Activated B cell treated with CpG ODN at 0.5 μM for 24 hours (primary cell): ENCODE results near the gene RNH1. TPM values are rescaled to one million over a fixed set of nuclear protein-coding genes. Genes with fewer than 3 reads are reported as not detected.

Source experiments
- ATAC-seq: fragments of 200-7000 bp; cut with Tn5 transposase; one replicate; pipeline ENCODE4 v1.10.0; 2021; ENCODE audit warnings: low read depth, mild to moderate bottlenecking, moderate library complexity
- CTCF ChIA-PET: fragments of 350-600 bp; sonication (Branson Sonifier 250); formaldehyde crosslinking; loops from one replicate; lab custom pipeline; 2021; ENCODE audit warnings: antibody characterized with exemption; lab: Charles Lee
- POLR2A ChIA-PET: fragments of 350-600 bp; sonication (Branson Sonifier 250); formaldehyde crosslinking; loops from one replicate; lab custom pipeline; 2021; ENCODE audit warnings: antibody characterized with exemption; lab: Charles Lee
- DNase-seq: peaks from one replicate; pipeline ENCODE4 v3.0.0; 2022
- H3K27ac Mint-ChIP-seq: one replicate; pipeline ENCODE4 v1.8.0; 2020; ENCODE audit warnings: mixed read lengths
- H3K27me3 Mint-ChIP-seq: one replicate; pipeline ENCODE4 v1.8.0; 2021; ENCODE audit warnings: mixed read lengths
- H3K36me3 Mint-ChIP-seq: one replicate; pipeline ENCODE4 v1.8.0; 2021; ENCODE audit warnings: low read depth, mixed read lengths
- H3K4me1 Mint-ChIP-seq: one replicate; pipeline ENCODE4 v1.8.0; 2021; ENCODE audit warnings: mixed read lengths
- H3K4me3 Mint-ChIP-seq: one replicate; pipeline ENCODE4 v1.8.0; 2020; ENCODE audit warnings: mild to moderate bottlenecking, mixed read lengths
- H3K9me3 Mint-ChIP-seq: one replicate; pipeline ENCODE4 v1.8.0; 2020; ENCODE audit warnings: mixed read lengths
- CTCF ChIP-seq: fragments of 200-600 bp; IDR thresholded peaks from one replicate; pipeline ENCODE4 v1.8.0; 2022; ENCODE audit warnings: antibody characterized with exemption, mild to moderate bottlenecking
- intact Hi-C: fragments of 100-400 bp; cut with micrococcal nuclease; formaldehyde crosslinking; loops from one replicate; pipeline ENCODE4 v1.15.1; 2024
- total RNA-seq: library from RNA; stranded (reverse); gene quantifications from 2 replicates; pipeline ENCODE4 v1.2.3, GENCODE V29; 2022

The RNH1 gene
- total RNA-seq, 1 donor from 2014 or later = 101 TPM

DNA sequence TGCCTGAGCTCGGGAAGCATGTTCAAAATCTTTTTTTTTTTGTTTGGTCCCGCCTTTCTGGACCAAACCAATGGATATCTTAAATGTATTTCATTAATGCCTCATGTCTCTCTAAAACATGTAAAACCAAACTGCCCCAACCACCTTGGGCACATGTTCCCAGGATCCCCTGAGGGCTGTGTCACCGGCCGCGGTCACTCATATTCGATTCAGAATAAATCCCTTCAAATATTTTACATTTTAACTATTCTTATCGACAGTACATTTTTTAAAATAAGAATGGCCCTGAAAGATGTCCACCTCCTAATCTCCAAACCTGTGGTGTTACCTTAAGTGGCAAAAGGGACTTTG, 2.1 kb downstream of the RNH1 start:
- peak overlapping the region; percentile 68 for H3K4me3 Mint-ChIP-seq
- peaks cover 25% of the 10 kb centered on the region for H3K36me3 Mint-ChIP-seq
- ChIA-PET CTCF (no interaction called here), POLR2A (interaction anchor here (0.6 to 1.0 kb wide), 5 partner anchors 22 to 296 kb away, joined by 3 to 4 read pairs (median 3); partner anchors contain the start of gene PHRF1)
- intact Hi-C loops = no loop called here
- H3K4me1 Mint-ChIP-seq = peaks cover 48% of the 10 kb centered on the region
- ATAC-seq (no peak), DNase-seq (no peak)
- no peak overlapping the region for H3K27ac Mint-ChIP-seq
- no peak for TF ChIP-seq CTCF
- H3K27me3 Mint-ChIP-seq = no peaks in the 10 kb centered on the region
- H3K9me3 Mint-ChIP-seq = no peaks in the 10 kb centered on the region

GRCh38 chr11:504053-504993, 2.7 kb downstream of the RNH1 start:
- POLR2A ChIA-PET = interaction anchor here (0.6 to 1.0 kb wide), 5 partner anchors 23 to 296 kb away, joined by 3 to 8 read pairs (median 3); partner anchors contain the start of genes PHRF1 and SIGIRR
- peak; percentile 27 for DNase-seq
- no peaks in the 10 kb centered on the region for H3K9me3 Mint-ChIP-seq

DNA sequence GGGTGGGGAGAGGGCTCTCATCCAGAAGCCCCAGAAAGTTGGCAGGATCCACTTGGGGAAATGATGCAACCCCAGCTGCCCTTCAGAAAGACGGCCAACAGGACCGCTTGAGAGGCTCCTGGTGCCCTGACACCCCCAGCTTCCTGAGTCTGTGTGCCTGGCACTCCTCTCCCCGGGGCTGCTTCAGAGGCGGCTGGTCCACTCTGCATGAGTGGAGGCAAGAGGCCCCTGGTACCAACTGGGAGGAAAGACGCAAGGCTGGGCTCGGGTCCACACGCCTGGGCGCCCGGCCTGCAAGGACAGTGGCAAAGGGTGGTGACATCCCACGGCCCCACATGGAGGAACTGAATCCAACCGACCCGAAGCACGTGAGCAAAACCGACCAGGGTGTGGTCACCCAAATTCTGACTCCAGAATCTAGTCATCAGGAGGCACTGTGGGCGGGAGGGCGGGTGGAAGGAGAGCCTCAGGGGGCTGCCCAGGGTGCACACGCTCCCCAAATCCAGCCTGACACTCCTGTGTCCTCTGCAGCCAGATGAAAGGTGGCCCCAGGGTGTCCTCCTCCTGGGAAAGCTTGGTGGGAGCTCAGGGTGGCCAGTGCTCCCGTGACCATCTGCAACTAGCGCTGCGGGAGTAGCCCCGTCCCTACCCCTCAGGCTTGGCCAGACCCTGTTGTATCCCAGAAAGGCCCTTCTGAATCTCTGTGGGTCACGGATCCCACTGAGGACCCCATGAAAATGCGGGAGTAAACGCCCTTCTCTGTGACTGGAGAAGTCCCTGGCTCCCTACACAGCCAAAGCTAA, 3.7 kb downstream of the RNH1 start:
- DNase-seq (no peak), ATAC-seq (no peak)
- peak overlapping the region; percentile 62 for H3K4me3 Mint-ChIP-seq
- peaks cover 48% of the 10 kb centered on the region for H3K4me1 Mint-ChIP-seq
- intact Hi-C loops = no loop called here
- no peaks in the 10 kb centered on the region for H3K9me3 Mint-ChIP-seq
- ChIA-PET POLR2A (interaction anchor here (0.8 kb wide), 1 partner anchor 89 kb away, joined by 8 read pairs; the partner anchor contains the start of gene SIGIRR), CTCF (no interaction called here)
- no peaks in the 10 kb centered on the region for H3K27me3 Mint-ChIP-seq
- H3K36me3 Mint-ChIP-seq = peaks cover 24% of the 10 kb centered on the region
- no peak for TF ChIP-seq CTCF
- H3K27ac Mint-ChIP-seq = peak overlapping the region; percentile 63

More at GRCh38 chr11:504053-504993, 2.7 kb downstream of the RNH1 start:
- H3K4me1 Mint-ChIP-seq = peaks cover 48% of the 10 kb centered on the region
- ATAC-seq = no peak
- H3K27me3 Mint-ChIP-seq = no peaks in the 10 kb centered on the region
- H3K4me3 Mint-ChIP-seq = peak overlapping the region; percentile 68
- peaks cover 22% of the 10 kb centered on the region for H3K36me3 Mint-ChIP-seq
- no peak for TF ChIP-seq CTCF
- CTCF ChIA-PET = no interaction called here
- H3K27ac Mint-ChIP-seq = peak overlapping the region; percentile 35
- intact Hi-C loops = no loop called here

DNA sequence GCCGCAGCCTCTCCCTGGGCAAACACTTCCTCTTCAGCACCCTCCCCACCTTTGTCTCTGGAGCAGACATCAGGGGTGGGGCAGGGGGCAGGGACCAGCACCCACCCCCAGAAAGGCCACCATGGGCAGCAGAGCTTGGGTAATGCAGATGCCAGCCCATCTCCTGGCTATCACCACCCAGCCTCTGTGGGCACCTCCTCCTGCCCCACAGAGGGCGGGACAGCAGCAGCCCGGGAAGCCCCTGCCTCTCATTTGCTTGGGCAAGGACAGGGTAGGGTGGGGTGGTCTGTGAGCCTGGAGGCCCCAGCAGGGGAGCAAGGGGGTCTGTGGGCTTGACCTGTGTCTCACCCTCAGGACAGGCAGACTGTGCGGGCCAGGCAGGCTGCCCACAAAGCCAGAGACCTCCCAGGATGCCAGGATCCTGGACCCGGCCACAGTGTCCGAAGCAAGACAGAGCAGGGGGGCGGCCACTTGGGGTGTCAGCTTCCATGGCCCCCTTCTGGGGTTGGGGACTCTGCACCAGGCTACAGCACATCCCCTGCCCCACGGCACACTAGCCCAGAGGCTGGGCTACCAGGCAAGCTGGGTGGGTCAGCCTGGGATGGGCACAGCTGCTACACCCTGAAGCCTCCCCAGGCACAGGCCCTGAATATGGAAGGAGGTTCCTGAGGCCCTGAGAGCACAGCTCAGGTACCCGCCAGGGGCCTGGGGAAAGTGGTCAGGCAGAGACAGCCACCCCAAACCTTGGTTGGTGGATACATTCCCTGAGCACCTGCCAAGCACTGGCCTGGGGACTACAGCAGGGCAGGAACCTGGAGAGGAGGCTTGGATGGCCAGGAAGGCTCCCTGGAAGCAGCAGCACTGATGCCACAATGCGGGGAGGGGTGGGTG, 4.5 kb downstream of the RNH1 start:
- Mint-ChIP-seq H3K4me1 (peaks cover 41% of the 10 kb centered on the region), H3K27ac (no peak overlapping the region), H3K27me3 (no peaks in the 10 kb centered on the region), H3K36me3 (peaks cover 32% of the 10 kb centered on the region), H3K9me3 (no peaks in the 10 kb centered on the region), H3K4me3 (peak overlapping the region; percentile 32)
- intact Hi-C loops = no loop called here
- DNase-seq (no peak), ATAC-seq (no peak)
- POLR2A ChIA-PET = interaction anchor here (1.7 kb wide), 1 partner anchor 34 kb away, joined by 5 read pairs; the partner anchor contains the start of gene LRRC56
- no peak for TF ChIP-seq CTCF
- CTCF ChIA-PET = no interaction called here
